Endothelial cell of umbilical vein (primary cell): Measurements from ENCODE around the gene BGN.

ENCODE experiments used
- GATA2 ChIP-seq: IDR thresholded peaks from 2 replicates; pipeline ENCODE4 v1.7.0; 2011; ENCODE audit warnings: low read depth, mild to moderate bottlenecking, moderate library complexity, mixed read lengths, low read length; ENCODE audit not compliant: insufficient read length, insufficient read depth
- JUN ChIP-seq: IDR thresholded peaks from 2 replicates; pipeline ENCODE4 v1.6.1; 2011; ENCODE audit warnings: borderline replicate concordance, low read depth; ENCODE audit not compliant: insufficient read length, insufficient read depth
- POLR2A ChIP-seq: IDR thresholded peaks from 2 replicates; pipeline ENCODE4 v1.6.1; 2012; ENCODE audit warnings: low read depth, mild to moderate bottlenecking, control low read depth, low read length
- POLR2AphosphoS5 ChIP-seq: IDR thresholded peaks from 2 replicates; pipeline ENCODE4 v1.6.1; 2012; ENCODE audit warnings: low read depth, mild to moderate bottlenecking, control low read depth, low read length, moderate library complexity; ENCODE audit not compliant: insufficient read depth
- TF ChIP-seq, protein P1 (sequence below), 2 donors: IDR thresholded peaks; 1 replicate in 1 of 2; 2 replicates in 1 of 2; pipeline ENCODE4 v1.5.1; 2011; ENCODE audit warnings: low read length in 2 of 2, mild to moderate bottlenecking in 2 of 2, moderate library complexity in 2 of 2, control low read depth in 1 of 2, inconsistent platforms in 1 of 2, low read depth in 1 of 2; ENCODE audit not compliant: insufficient read depth in 1 of 2; ENCODE audit errors: extremely low read depth in 1 of 2

GRCh38 chrX:153499876-153500275, 5.1 kb downstream of the BGN start:
- TF ChIP-seq, protein P1, sequence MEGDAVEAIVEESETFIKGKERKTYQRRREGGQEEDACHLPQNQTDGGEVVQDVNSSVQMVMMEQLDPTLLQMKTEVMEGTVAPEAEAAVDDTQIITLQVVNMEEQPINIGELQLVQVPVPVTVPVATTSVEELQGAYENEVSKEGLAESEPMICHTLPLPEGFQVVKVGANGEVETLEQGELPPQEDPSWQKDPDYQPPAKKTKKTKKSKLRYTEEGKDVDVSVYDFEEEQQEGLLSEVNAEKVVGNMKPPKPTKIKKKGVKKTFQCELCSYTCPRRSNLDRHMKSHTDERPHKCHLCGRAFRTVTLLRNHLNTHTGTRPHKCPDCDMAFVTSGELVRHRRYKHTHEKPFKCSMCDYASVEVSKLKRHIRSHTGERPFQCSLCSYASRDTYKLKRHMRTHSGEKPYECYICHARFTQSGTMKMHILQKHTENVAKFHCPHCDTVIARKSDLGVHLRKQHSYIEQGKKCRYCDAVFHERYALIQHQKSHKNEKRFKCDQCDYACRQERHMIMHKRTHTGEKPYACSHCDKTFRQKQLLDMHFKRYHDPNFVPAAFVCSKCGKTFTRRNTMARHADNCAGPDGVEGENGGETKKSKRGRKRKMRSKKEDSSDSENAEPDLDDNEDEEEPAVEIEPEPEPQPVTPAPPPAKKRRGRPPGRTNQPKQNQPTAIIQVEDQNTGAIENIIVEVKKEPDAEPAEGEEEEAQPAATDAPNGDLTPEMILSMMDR (IDR thresholded peaks at IDR 0.05; ENCODE audit: extremely low read depth in 1 of 2, insufficient read depth in 1 of 2, low read depth in 1 of 2, low read length in 2 of 2) = no peak
- TF ChIP-seq POLR2AphosphoS5 (no peak), POLR2A (no peak), GATA2 (no peak), JUN (no peak)
